Cardiac fibroblast (primary cell): ENCODE measurements around the gene SP3.

Experiments used
- DNase-seq, 2 donors: peaks; one replicate each; pipeline versions ENCODE4 v3.0.0 to v3.0.0-alpha.2; 2010; ENCODE audit warnings: low read depth in 2 of 2
- H3K4me3 ChIP-seq, 2 donors: replicated peaks in 1 of 2; 1 replicate in 1 of 2; 2 replicates in 1 of 2; pipeline ENCODE4 v1.5.1; 2011; ENCODE audit warnings: low read depth in 2 of 2, low read length in 2 of 2, mild to moderate bottlenecking in 2 of 2, moderate library complexity in 1 of 2
- CTCF ChIP-seq: IDR thresholded peaks from one replicate; pipeline ENCODE4 v1.5.1; 2011; ENCODE audit warnings: low read depth, mild to moderate bottlenecking, low read length, inconsistent platforms

SP3 gene

GRCh38 chr2:173941567-173941966 is 23.6 kb downstream of the SP3 start:
- DNase-seq, result no peak
- no peak for TF ChIP-seq CTCF
- no peak overlapping the region for H3K4me3 ChIP-seq

- no peak overlapping the region for H3K4me3 ChIP-seq
- no peak for DNase-seq
- no peak for TF ChIP-seq CTCF
Measured at GRCh38 chr2:173940208-173941020, 24.8 kb downstream of the SP3 start.

- no peak for TF ChIP-seq CTCF
Measured at GRCh38 chr2:173938700-173939384, 26.3 kb downstream of the SP3 start.

GRCh38 chr2:173935305-173935704 is 29.9 kb downstream of the SP3 start:
- H3K4me3 ChIP-seq, result no peak overlapping the region
- DNase-seq, result no peak
- no peak for TF ChIP-seq CTCF

More at GRCh38 chr2:173938700-173939384, 26.3 kb downstream of the SP3 start:
- H3K4me3 ChIP-seq, result no peak overlapping the region
- DNase-seq, result no peak

GRCh38 chr2:173934895-173935294 is 30.3 kb downstream of the SP3 start:
- H3K4me3 ChIP-seq, result no peak overlapping the region
- no peak for TF ChIP-seq CTCF
- peak in 1 of 2 donors; percentile 10 for DNase-seq

- peak in 1 of 2 donors; percentile 22 for DNase-seq
- no peak for TF ChIP-seq CTCF
- no peak overlapping the region for H3K4me3 ChIP-seq
Measured at GRCh38 chr2:173931751-173932150, 33.4 kb downstream of the SP3 start.
